Astrocyte (in vitro differentiated cells and primary cell): Measurements from ENCODE around the gene DLX6. TPM values are rescaled to one million over a fixed set of nuclear protein-coding genes. Genes with fewer than 3 reads are reported as not detected.

ENCODE experiments used
- DNase-seq: peaks from one replicate; pipeline ENCODE4 v3.0.0-alpha.2; 2010; ENCODE audit warnings: low read depth
- FAIRE-seq: peaks from 2 replicates; lab custom pipeline; 2011; peaks lifted over from hg19 to GRCh38; lab: Jason Lieb, UNC
- H2AFZ ChIP-seq: 2 replicates; pipeline ENCODE4 v1.6.0; 2012; ENCODE audit warnings: low read depth, low read length, inconsistent platforms
- H3K27ac ChIP-seq: 2 replicates; pipeline ENCODE4 v1.5.1; 2011; ENCODE audit warnings: low read depth, low read length, inconsistent platforms
- H3K27me3 ChIP-seq: 2 replicates; pipeline ENCODE4 v1.6.0; 2011; ENCODE audit warnings: low read length, inconsistent platforms; ENCODE audit not compliant: insufficient read depth
- H3K36me3 ChIP-seq: 2 replicates; pipeline ENCODE4 v1.5.1; 2011; ENCODE audit warnings: low read length, inconsistent platforms; ENCODE audit not compliant: insufficient read depth
- H3K4me1 ChIP-seq: 2 replicates; pipeline ENCODE4 v1.5.1; 2011; ENCODE audit warnings: low read length, inconsistent platforms; ENCODE audit not compliant: insufficient read depth
- H3K4me2 ChIP-seq: 2 replicates; pipeline ENCODE4 v1.6.0; 2012; ENCODE audit warnings: low read length, inconsistent platforms
- H3K4me3 ChIP-seq: 2 replicates; pipeline ENCODE4 v1.5.1; 2011; ENCODE audit warnings: low read depth, mild to moderate bottlenecking, low read length, inconsistent platforms; ENCODE audit not compliant: insufficient read depth
- H3K79me2 ChIP-seq: 2 replicates; pipeline ENCODE4 v1.6.0; 2012; ENCODE audit warnings: mild to moderate bottlenecking, low read length, inconsistent platforms; ENCODE audit not compliant: insufficient read depth
- H3K9ac ChIP-seq: 2 replicates; pipeline ENCODE4 v1.6.0; 2012; ENCODE audit warnings: mild to moderate bottlenecking, low read length, inconsistent platforms
- H3K9me3 ChIP-seq: 2 replicates; pipeline ENCODE4 v1.5.1; 2012; ENCODE audit warnings: low read depth, mild to moderate bottlenecking, low read length, inconsistent platforms; ENCODE audit not compliant: insufficient read depth
- H4K20me1 ChIP-seq: 2 replicates; pipeline ENCODE4 v1.6.0; 2012; ENCODE audit warnings: low read length, inconsistent platforms; ENCODE audit not compliant: insufficient read depth
- H3K27ac Mint-ChIP-seq: one replicate; pipeline ENCODE4 v1.8.0; 2021; ENCODE audit warnings: mild to moderate bottlenecking, mixed read lengths; ENCODE audit not compliant: unreplicated experiment
- H3K27me3 Mint-ChIP-seq: one replicate; pipeline ENCODE4 v1.8.0; 2021; ENCODE audit warnings: low read depth, mixed read lengths; ENCODE audit not compliant: unreplicated experiment
- H3K36me3 Mint-ChIP-seq: one replicate; pipeline ENCODE4 v1.8.0; 2021; ENCODE audit warnings: low read depth, mixed read lengths; ENCODE audit not compliant: unreplicated experiment
- H3K4me1 Mint-ChIP-seq: one replicate; pipeline ENCODE4 v1.8.0; 2021; ENCODE audit warnings: low read depth, mixed read lengths; ENCODE audit not compliant: unreplicated experiment
- H3K4me3 Mint-ChIP-seq: one replicate; pipeline ENCODE4 v1.8.0; 2021; ENCODE audit warnings: mild to moderate bottlenecking, moderate library complexity, mixed read lengths; ENCODE audit not compliant: unreplicated experiment
- H3K9me3 Mint-ChIP-seq: one replicate; pipeline ENCODE4 v1.8.0; 2021; ENCODE audit warnings: mild to moderate bottlenecking, mixed read lengths; ENCODE audit not compliant: unreplicated experiment
- CTCF ChIP-seq: IDR thresholded peaks from 2 replicates; pipeline ENCODE4 v1.5.1; 2011; ENCODE audit warnings: low read depth, mild to moderate bottlenecking, inconsistent platforms, low read length, moderate library complexity; ENCODE audit not compliant: insufficient read depth
- EZH2 ChIP-seq: IDR thresholded peaks from 2 replicates; pipeline ENCODE4 v1.6.1; 2012; ENCODE audit warnings: mild to moderate bottlenecking, low read length, inconsistent platforms; ENCODE audit not compliant: insufficient read depth
- total RNA-seq: library from RNA; stranded (reverse); gene quantifications from 2 replicates; pipeline ENCODE4 v1.2.1, GENCODE V29; 2021

The DLX6 gene
- total RNA-seq, 1 donor from 2014 or later: 0.25 TPM

- Mint-ChIP-seq H3K36me3 (peaks cover 7% of the 10 kb centered on the region), H3K27ac (peak overlapping the region; percentile 41), H3K27me3 (peaks cover 98% of the 10 kb centered on the region), H3K4me1 (peaks cover 1% of the 10 kb centered on the region), H3K9me3 (peaks cover 32% of the 10 kb centered on the region), H3K4me3 (no peak overlapping the region)
- Histone ChIP-seq H3K9me3 (no peaks in the 10 kb centered on the region), H3K36me3 (no peaks in the 10 kb centered on the region), H3K4me1 (no peaks in the 10 kb centered on the region), H3K9ac (no peak overlapping the region), H3K4me2 (no peak overlapping the region), H3K4me3 (no peak overlapping the region), H3K27me3 (peaks cover 93% of the 10 kb centered on the region), H4K20me1 (no peaks in the 10 kb centered on the region), H2AFZ (no peak overlapping the region), H3K27ac (no peak overlapping the region), H3K79me2 (no peaks in the 10 kb centered on the region)
- FAIRE-seq (no peak), DNase-seq (no peak)
- no peak for TF ChIP-seq CTCF
- TF ChIP-seq EZH2: no peak
Measured at GRCh38 chr7:96996111-96996957, 9.0 kb upstream of the DLX6 start.

DNA sequence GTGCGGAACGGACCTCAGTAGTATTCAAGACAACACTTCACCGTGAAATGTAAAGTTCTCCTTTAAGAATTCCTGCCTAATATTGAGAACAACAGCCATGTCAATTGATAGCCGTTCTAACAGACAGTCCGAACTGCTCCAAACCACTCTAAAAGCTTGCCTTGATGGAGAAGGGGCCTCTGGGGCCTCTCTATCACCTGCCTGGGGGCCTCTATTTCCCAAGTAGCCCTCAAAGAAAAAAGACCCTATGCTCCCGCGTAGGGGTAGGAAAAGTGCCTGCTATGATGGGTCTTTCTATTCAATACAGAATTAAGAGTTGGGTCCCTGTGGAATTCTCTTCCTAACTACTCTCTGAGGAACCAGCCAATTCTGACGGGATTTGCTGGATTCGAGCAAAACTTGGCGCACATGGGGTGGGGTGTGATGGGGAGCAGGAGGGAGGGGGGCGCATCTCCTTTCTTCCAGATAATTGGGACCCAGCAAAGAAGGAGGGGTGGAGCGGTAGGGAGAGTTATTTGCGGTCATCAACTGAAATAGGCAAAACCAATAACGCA is 8.3 kb upstream of the DLX6 start:
- Histone ChIP-seq H3K36me3 (no peaks in the 10 kb centered on the region), H3K9ac (no peak overlapping the region), H3K79me2 (no peaks in the 10 kb centered on the region), H2AFZ (no peak overlapping the region), H3K4me3 (no peak overlapping the region), H3K27me3 (peaks cover 94% of the 10 kb centered on the region), H3K4me2 (no peak overlapping the region), H3K27ac (no peak overlapping the region), H3K4me1 (no peaks in the 10 kb centered on the region), H4K20me1 (no peaks in the 10 kb centered on the region), H3K9me3 (peaks cover 4% of the 10 kb centered on the region)
- no peak overlapping the region for H3K4me3 Mint-ChIP-seq
- no peak for TF ChIP-seq CTCF
- TF ChIP-seq EZH2: no peak
- DNase-seq (no peak), FAIRE-seq (no peak)
- peaks cover 34% of the 10 kb centered on the region for H3K9me3 Mint-ChIP-seq
- H3K36me3 Mint-ChIP-seq: peaks cover 7% of the 10 kb centered on the region
- peak overlapping the region; percentile 47 for H3K27ac Mint-ChIP-seq
- H3K4me1 Mint-ChIP-seq: peaks cover 1% of the 10 kb centered on the region
- H3K27me3 Mint-ChIP-seq: peaks cover 97% of the 10 kb centered on the region
